ENCODE data around the gene CDK4.
"Not testable (repeated sequence)": the region's sequence is repeated elsewhere in the genome, so short reads cannot be mapped to it uniquely, and the experiment has no call there.

DNA sequence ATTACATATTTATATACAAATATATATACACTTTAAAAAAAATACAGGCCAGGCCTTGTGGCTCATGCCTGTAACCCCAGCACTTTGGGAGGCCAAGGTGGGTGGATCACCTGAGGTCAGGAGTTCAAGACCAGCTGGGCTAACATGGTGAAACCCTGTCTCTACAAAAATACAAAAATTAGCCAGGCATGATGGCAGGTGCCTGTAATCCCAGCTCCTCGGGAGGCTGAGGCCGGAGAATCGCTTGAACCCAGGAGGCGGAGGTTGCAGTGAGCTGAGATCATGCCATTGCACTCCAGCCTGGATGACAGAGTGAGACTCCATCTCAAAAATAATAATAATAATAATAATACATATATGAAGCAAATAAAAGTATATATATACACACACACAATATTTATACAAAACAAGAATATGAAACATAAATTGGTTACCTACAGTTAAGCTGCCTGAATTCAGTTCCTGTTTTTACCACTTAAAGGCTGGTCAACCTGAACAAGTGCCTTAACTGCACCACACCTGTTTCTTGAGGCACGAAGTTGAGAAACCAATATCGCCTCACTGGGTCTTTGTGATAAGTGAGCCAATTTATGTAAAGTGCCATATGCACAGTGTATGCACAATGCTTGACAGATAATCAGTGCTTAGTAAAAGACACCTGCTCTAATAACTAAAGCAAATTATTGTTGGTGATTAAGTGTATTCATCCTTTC, 36.9 kb downstream of the CDK4 start:
- not testable (repeated sequence) for TF ChIP-seq POLR2A, CTCF (IDR thresholded peaks at IDR 0.05)

All from thyroid gland (tissue), 4 donors.